GM12874 (cell line): ENCODE measurements around the gene ARL6IP4.

Experiments used
- TF ChIP-seq, protein P1 (sequence below): IDR thresholded peaks from 2 replicates; pipeline ENCODE4 v1.5.1; 2011; ENCODE audit warnings: low read depth, mild to moderate bottlenecking, control low read depth, low read length, moderate library complexity; ENCODE audit not compliant: insufficient read depth

The ARL6IP4 gene

DNA sequence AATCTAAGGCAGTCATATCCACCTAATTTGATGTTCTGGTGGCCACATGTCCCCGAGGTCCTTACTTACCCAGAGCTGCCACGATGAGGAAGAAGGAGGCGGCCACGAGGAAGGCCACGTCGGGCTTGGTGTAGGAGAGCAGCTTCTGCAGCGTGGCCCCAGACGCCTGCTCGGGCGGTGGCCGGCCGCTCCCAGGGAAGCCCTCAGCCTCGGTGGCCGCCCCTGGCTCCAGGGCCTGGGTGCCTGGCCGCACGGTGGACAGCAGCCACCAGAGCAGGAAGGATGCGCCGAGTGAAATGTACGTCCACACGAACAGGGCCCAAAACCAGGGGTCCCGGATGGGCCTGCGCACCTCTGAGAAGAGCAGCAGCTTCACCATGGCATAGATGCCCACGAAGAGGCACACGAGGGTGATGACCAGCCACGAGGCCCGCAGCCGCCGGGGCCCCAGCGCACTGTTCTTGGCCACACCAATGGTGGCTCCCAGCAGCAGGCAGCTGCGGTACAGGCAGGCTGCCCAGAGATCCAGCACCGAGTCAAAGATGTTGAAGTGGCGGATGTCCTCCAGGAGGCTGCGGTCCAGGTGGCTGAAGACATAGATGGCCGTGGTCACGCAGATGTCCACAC lies 20.8 kb upstream of the ARL6IP4 start:
- TF ChIP-seq, protein P1, sequence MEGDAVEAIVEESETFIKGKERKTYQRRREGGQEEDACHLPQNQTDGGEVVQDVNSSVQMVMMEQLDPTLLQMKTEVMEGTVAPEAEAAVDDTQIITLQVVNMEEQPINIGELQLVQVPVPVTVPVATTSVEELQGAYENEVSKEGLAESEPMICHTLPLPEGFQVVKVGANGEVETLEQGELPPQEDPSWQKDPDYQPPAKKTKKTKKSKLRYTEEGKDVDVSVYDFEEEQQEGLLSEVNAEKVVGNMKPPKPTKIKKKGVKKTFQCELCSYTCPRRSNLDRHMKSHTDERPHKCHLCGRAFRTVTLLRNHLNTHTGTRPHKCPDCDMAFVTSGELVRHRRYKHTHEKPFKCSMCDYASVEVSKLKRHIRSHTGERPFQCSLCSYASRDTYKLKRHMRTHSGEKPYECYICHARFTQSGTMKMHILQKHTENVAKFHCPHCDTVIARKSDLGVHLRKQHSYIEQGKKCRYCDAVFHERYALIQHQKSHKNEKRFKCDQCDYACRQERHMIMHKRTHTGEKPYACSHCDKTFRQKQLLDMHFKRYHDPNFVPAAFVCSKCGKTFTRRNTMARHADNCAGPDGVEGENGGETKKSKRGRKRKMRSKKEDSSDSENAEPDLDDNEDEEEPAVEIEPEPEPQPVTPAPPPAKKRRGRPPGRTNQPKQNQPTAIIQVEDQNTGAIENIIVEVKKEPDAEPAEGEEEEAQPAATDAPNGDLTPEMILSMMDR = no peak

DNA sequence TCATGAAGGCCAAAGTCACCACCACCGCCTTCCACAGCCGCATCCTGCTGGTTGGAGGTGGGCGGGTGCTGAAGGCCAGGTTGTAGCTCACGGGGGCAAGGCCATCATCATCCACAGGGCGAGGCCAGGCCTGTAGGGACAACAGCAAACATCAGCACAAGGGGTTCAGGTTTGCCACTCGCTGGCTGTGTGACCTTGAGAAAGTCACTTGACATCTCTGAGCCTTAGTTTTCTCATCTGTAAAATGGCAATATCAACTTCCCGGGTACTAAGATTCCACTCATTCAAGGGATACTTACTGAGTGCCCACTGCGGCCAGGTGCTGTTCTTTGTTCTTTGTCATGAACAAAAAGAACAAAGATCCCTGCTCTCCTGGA lies 20.3 kb upstream of the ARL6IP4 start:
- TF ChIP-seq, protein P1 = no peak

DNA sequence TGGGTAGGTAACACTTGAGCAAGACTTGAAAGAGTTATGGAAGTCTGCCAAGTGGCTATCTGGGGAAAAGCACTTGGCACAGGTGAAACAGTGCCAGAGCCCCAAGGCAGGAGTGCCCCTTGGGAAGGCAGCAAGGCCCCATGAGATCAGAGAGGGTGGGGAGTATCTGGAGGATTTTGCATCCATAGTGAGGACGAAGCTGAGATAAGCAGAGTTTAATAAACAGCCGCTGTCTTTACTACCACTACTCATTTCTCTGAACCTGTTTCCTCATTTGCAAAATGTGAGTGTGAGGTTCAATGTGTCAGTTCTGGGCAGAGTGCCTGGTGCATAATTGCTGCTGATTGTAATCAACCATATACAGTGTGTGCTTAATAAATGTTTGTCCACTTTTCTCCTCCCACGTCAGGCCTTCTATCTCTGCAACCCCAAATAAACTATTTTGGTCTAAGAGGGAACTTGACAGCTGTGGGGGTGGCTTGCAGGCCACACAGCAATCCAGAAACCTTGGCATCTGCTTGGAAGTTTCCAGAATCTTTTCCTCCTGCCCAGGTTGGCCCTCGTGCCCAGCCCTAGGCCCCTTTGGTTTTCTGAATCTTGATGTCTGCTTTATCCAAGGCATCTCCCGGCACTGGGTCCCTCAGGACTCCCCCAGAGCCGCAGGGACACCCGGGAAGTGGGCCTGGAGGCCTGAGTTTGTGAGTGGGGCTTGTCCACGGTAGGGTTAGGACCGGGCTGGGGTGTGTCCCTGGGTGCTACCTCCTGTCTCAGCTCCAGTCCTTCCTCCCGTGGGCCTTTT lies 18.8 kb upstream of the ARL6IP4 start:
- TF ChIP-seq, protein P1 = no peak

DNA sequence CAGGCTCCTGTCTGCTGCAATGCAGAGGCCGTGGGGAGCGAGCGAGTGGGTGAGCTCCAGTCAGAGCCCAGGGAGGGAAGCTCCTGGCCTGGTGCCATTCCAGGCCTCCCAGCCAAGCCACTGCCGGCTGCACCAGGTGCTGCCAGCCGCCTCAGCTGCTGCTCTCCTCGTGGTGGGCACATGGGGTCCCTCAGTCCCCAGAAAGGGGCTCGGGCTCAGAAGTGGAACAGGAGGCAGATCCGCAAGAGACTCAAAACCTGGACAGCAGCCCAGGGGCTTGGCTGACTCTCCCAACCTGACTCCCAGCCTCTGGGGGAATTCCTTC lies 16.6 kb upstream of the ARL6IP4 start:
- TF ChIP-seq, protein P1 = no peak

- TF ChIP-seq, protein P1 = no peak
Measured at GRCh38 chr12:122964439-122965257, 15.8 kb upstream of the ARL6IP4 start.

DNA sequence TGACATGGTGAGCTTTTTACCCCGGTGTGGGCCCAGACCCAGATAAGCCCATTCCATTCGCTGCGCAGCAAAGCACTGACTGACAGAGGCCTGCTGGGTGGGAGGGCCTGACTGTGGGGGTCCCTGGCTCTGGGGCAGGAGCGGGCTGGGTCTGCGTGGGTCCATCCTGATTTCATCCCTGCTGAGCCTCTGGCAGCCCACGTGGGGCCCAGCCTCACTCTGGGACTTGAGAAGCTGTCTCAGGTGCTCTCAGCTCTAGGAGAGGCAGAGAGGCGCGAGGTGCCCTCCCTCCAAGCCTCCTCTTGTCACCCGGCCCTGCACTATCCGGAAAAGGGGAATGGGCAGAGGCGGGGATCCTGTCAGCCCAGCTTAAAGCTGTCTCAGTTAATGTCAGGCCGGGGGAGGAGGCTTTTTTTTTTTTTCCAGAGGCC lies 15.1 kb upstream of the ARL6IP4 start:
- TF ChIP-seq, protein P1 = no peak
